Trophoblast cell (in vitro differentiated cells and primary cell): Measurements from ENCODE around the gene MT4.

ENCODE experiments used
- DNase-seq, 2 donors: peaks; one replicate each; pipeline ENCODE4 v3.0.0-alpha.2; 2016
- H2AFZ ChIP-seq: 2 replicates; pipeline ENCODE4 v1.6.1; 2013; ENCODE audit warnings: low read length, moderate library complexity, mild to moderate bottlenecking; ENCODE audit not compliant: insufficient read depth, poor library complexity
- H2AK5ac ChIP-seq: 2 replicates; pipeline ENCODE4 v1.6.1; 2013; ENCODE audit warnings: mild to moderate bottlenecking, low read length
- H2BK120ac ChIP-seq: 2 replicates; pipeline ENCODE4 v1.6.1; 2013; ENCODE audit warnings: low read length, mild to moderate bottlenecking, moderate library complexity; ENCODE audit not compliant: insufficient read depth, poor library complexity
- H2BK12ac ChIP-seq: 2 replicates; pipeline ENCODE4 v1.6.1; 2013; ENCODE audit warnings: mild to moderate bottlenecking, low read length, moderate library complexity
- H2BK5ac ChIP-seq: 2 replicates; pipeline ENCODE4 v1.6.1; 2013; ENCODE audit warnings: low read length, low read depth, moderate library complexity, mild to moderate bottlenecking; ENCODE audit not compliant: poor library complexity
- H3K14ac ChIP-seq: 2 replicates; pipeline ENCODE4 v1.6.1; 2013; ENCODE audit warnings: mild to moderate bottlenecking, low read length
- H3K18ac ChIP-seq: 2 replicates; pipeline ENCODE4 v1.6.1; 2013; ENCODE audit warnings: mild to moderate bottlenecking, low read length
- H3K23ac ChIP-seq: 2 replicates; pipeline ENCODE4 v1.6.1; 2013; ENCODE audit warnings: low read length
- H3K27ac ChIP-seq: 2 replicates; pipeline ENCODE4 v1.5.1; 2013; ENCODE audit warnings: low read depth, mild to moderate bottlenecking, inconsistent platforms, low read length, moderate library complexity
- H3K27me3 ChIP-seq: 2 replicates; pipeline ENCODE4 v1.6.1; 2013; ENCODE audit warnings: inconsistent platforms, mild to moderate bottlenecking, low read length, moderate library complexity; ENCODE audit not compliant: insufficient read depth
- H3K36me3 ChIP-seq, 2 experiments: 1 replicate in 1 of 2; 2 replicates in 1 of 2; pipeline ENCODE4 v1.6.1; 2013; ENCODE audit warnings: low read length in 2 of 2, mild to moderate bottlenecking in 2 of 2, moderate library complexity in 1 of 2; ENCODE audit not compliant: insufficient read depth in 2 of 2, control insufficient read depth in 1 of 2
- H3K4ac ChIP-seq: 2 replicates; pipeline ENCODE4 v1.6.1; 2013; ENCODE audit warnings: low read depth, mild to moderate bottlenecking, low read length, moderate library complexity
- H3K4me1 ChIP-seq, 2 experiments: 1 replicate in 1 of 2; 2 replicates in 1 of 2; pipeline ENCODE4 v1.6.1; 2013; ENCODE audit warnings: low read length in 2 of 2, mild to moderate bottlenecking in 2 of 2, moderate library complexity in 1 of 2; ENCODE audit not compliant: insufficient read depth in 2 of 2, control insufficient read depth in 1 of 2
- H3K4me2 ChIP-seq: 2 replicates; pipeline ENCODE4 v1.6.1; 2013; ENCODE audit warnings: inconsistent platforms, mild to moderate bottlenecking, low read length, moderate library complexity
- H3K4me3 ChIP-seq: 2 replicates; pipeline ENCODE4 v1.5.1; 2013; ENCODE audit warnings: mild to moderate bottlenecking, low read depth, low read length, inconsistent platforms
- H3K79me1 ChIP-seq: one replicate; pipeline ENCODE4 v1.6.1; 2013; ENCODE audit warnings: low read length
- H3K79me2 ChIP-seq: 2 replicates; pipeline ENCODE4 v1.6.1; 2013; ENCODE audit warnings: low read length, mild to moderate bottlenecking; ENCODE audit not compliant: control insufficient read depth, insufficient read depth, poor library complexity
- H3K9ac ChIP-seq: 2 replicates; pipeline ENCODE4 v1.6.1; 2013; ENCODE audit warnings: mild to moderate bottlenecking, low read length
- H3K9me3 ChIP-seq: 2 replicates; pipeline ENCODE4 v1.6.1; 2013; ENCODE audit warnings: low read depth, mild to moderate bottlenecking, control low read depth, inconsistent platforms, low read length; ENCODE audit not compliant: insufficient read depth
- H4K12ac ChIP-seq: 2 replicates; pipeline ENCODE4 v1.6.1; 2013; ENCODE audit warnings: low read depth, mild to moderate bottlenecking, low read length, moderate library complexity
- H4K8ac ChIP-seq: 2 replicates; pipeline ENCODE4 v1.6.1; 2013; ENCODE audit warnings: low read depth, mild to moderate bottlenecking, low read length, moderate library complexity
- H4K91ac ChIP-seq: one replicate; pipeline ENCODE4 v1.6.1; 2013; ENCODE audit warnings: low read depth, mild to moderate bottlenecking, low read length, moderate library complexity
- WGBS: extraction: QIAGEN DNeasy Blood & Tissue Kit; methylation state at CpG from one replicate; pipeline ENCODE4 v1.1.7; 2013; ENCODE audit warnings: missing lambda C conversion rate; ENCODE audit not compliant: insufficient read length, insufficient coverage; ENCODE audit errors: extremely low coverage; 5-methylcytosine and 5-hydroxymethylcytosine counted together

Gene MT4

GRCh38 chr16:56607109-56607618 is 42.3 kb downstream of the MT4 start:
- Histone ChIP-seq H3K4me3 (no peak overlapping the region), H3K9me3 (no peaks in the 10 kb centered on the region), H3K4me1 (peaks cover 27 to 31% of the 10 kb centered on the region in 2 experiments), H3K9ac (no peak overlapping the region), H2BK12ac (no peak overlapping the region), H2BK5ac (no peak overlapping the region), H4K8ac (peak overlapping the region; percentile 31), H3K4me2 (no peak overlapping the region), H3K14ac (no peak overlapping the region), H4K12ac (no peak overlapping the region), H2AFZ (no peak overlapping the region), H3K36me3 (no peaks in the 10 kb centered on the region), H3K79me1 (peaks cover 11% of the 10 kb centered on the region), H3K27me3 (peaks cover 3% of the 10 kb centered on the region), H3K27ac (peak overlapping the region; percentile 50), H3K79me2 (no peaks in the 10 kb centered on the region), H3K4ac (no peak overlapping the region), H2AK5ac (no peak overlapping the region), H4K91ac (peak overlapping the region; percentile 87), H3K23ac (no peak overlapping the region), H2BK120ac (no peak overlapping the region), H3K18ac (no peak overlapping the region)
- no CpG with 5 or more reads among the region's 14 CpGs for WGBS
- DNase-seq: peak; percentile 46 to 55

DNA sequence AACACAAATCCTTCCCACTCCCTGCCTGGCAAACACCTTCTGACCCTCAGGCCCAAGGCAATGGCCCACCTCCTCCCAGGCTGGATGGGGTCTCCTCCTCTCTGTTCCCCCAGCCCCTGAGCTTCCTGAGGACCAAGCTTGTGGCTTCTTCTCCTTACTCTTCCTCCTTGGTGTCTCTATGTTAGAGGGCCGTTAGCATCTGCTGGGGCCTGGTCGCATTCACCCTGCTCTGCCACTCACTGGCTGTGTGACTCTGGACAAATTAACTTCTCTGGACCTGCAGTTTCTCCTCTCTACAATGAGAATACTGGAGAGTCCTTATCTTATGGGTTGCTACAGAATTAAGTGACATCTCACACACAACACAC is 42.8 kb downstream of the MT4 start:
- Histone ChIP-seq H3K4ac (no peak overlapping the region), H3K18ac (no peak overlapping the region), H3K27ac (peak overlapping the region; percentile 23), H3K4me3 (no peak overlapping the region), H3K14ac (no peak overlapping the region), H3K79me1 (peaks cover 11% of the 10 kb centered on the region), H2AFZ (peak overlapping the region; percentile 33), H3K9ac (no peak overlapping the region), H3K27me3 (peaks cover 3% of the 10 kb centered on the region), H2BK120ac (peak overlapping the region; percentile 50), H4K8ac (peak overlapping the region; percentile 35), H3K36me3 (no peaks in the 10 kb centered on the region), H2BK5ac (no peak overlapping the region), H3K4me1 (peaks cover 27 to 31% of the 10 kb centered on the region in 2 experiments), H3K79me2 (no peaks in the 10 kb centered on the region), H3K23ac (no peak overlapping the region), H2AK5ac (peak overlapping the region; percentile 13), H4K91ac (peak overlapping the region; percentile 87), H3K4me2 (peak overlapping the region; percentile 77), H4K12ac (no peak overlapping the region), H3K9me3 (no peaks in the 10 kb centered on the region), H2BK12ac (peak overlapping the region; percentile 62)
- DNase-seq: no peak
- WGBS: no CpG with 5 or more reads among the region's 2 CpGs

GRCh38 chr16:56608043-56608875 is 43.4 kb downstream of the MT4 start, which contains the start of gene MT2A:
Gene MT2A, plus strand, starts transcription at chr16:56608584. Its CDS starts 72 bp downstream, at chr16:56608656.
- Histone ChIP-seq H3K4ac (no peak within 1 kb of the TSS), H3K18ac (peak within 1 kb of the TSS; percentile 53), H2AFZ (peak within 1 kb of the TSS; percentile 69), H2BK120ac (peak within 1 kb of the TSS; percentile 50), H4K8ac (peak within 1 kb of the TSS; percentile 79), H3K79me2 (no peaks in the 10 kb centered on the region), H2AK5ac (peak within 1 kb of the TSS; percentile 13), H3K23ac (no peak within 1 kb of the TSS), H3K9ac (no peak within 1 kb of the TSS), H3K4me3 (peak within 1 kb of the TSS; percentile 67), H2BK12ac (peak within 1 kb of the TSS; percentile 62), H3K14ac (peak within 1 kb of the TSS; percentile 65), H3K4me2 (peak within 1 kb of the TSS; percentile 77), H3K27ac (peak within 1 kb of the TSS; percentile 23), H3K27me3 (peaks cover 3% of the 10 kb centered on the region), H3K79me1 (peaks cover 11% of the 10 kb centered on the region), H4K91ac (peak within 1 kb of the TSS; percentile 87), H3K9me3 (no peaks in the 10 kb centered on the region), H4K12ac (no peak within 1 kb of the TSS), H3K4me1 (peaks cover 27 to 31% of the 10 kb centered on the region in 2 experiments), H3K36me3 (no peaks in the 10 kb centered on the region), H2BK5ac (no peak within 1 kb of the TSS)
- DNase-seq: peak; percentile 99
- no CpG with 5 or more reads among the region's 62 CpGs for WGBS

- Histone ChIP-seq H3K18ac (no peak overlapping the region), H2BK5ac (no peak overlapping the region), H3K4me1 (peaks cover 27 to 31% of the 10 kb centered on the region in 2 experiments), H3K4me3 (no peak overlapping the region), H3K14ac (no peak overlapping the region), H2AK5ac (no peak overlapping the region), H3K27me3 (peaks cover 3% of the 10 kb centered on the region), H3K9ac (no peak overlapping the region), H3K4me2 (peak overlapping the region; percentile 77), H4K12ac (no peak overlapping the region), H3K79me2 (no peaks in the 10 kb centered on the region), H2BK12ac (no peak overlapping the region), H4K91ac (no peak overlapping the region), H2AFZ (no peak overlapping the region), H3K36me3 (no peaks in the 10 kb centered on the region), H3K27ac (no peak overlapping the region), H3K23ac (no peak overlapping the region), H3K79me1 (peaks cover 11% of the 10 kb centered on the region), H2BK120ac (no peak overlapping the region), H3K4ac (no peak overlapping the region), H3K9me3 (no peaks in the 10 kb centered on the region), H4K8ac (no peak overlapping the region)
- peak in 1 of 2 donors; percentile 47 for DNase-seq
- no CpG with 5 or more reads among the region's 21 CpGs for whole genome bisulfite sequencing
Measured at GRCh38 chr16:56608876-56609462, 44.1 kb downstream of the MT4 start.
